Esophagus muscularis mucosa (tissue), 4 donors: ENCODE data around the gene MELK. TPM values are rescaled to one million over a fixed set of nuclear protein-coding genes. Genes with fewer than 3 reads are reported as not detected.

Source experiments
- DNase-seq: peaks from one replicate; pipeline ENCODE4 v3.0.0-alpha.2; 2017; ENCODE audit errors: extremely low spot score
- H3K27ac ChIP-seq, 4 donors: fragments of 200-600 bp; sonication (generic); replicated peaks in 1 of 4; 1 replicate in 3 of 4; 2 replicates in 1 of 4; pipeline ENCODE4 v1.5.1; 2016 to 2019; ENCODE audit warnings: mild to moderate bottlenecking in 1 of 4
- H3K27me3 ChIP-seq, 4 donors: fragments of 200-600 bp; sonication (generic); one replicate each; pipeline versions ENCODE4 v1.5.1 to v1.6.0; 2016 to 2019
- H3K36me3 ChIP-seq, 4 donors: fragments of 200-600 bp; sonication (generic); one replicate each; pipeline ENCODE4 v1.5.1; 2016 to 2019
- H3K4me1 ChIP-seq, 4 donors: fragments of 200-600 bp; sonication (generic); one replicate each; pipeline ENCODE4 v1.5.1; 2016 to 2019
- H3K4me3 ChIP-seq, 4 donors: fragments of 200-600 bp; sonication (generic); 1 replicate in 2 of 4; 2 replicates in 2 of 4; pipeline ENCODE4 v1.5.1; 2016 to 2019; ENCODE audit warnings: mild to moderate bottlenecking in 4 of 4, moderate library complexity in 1 of 4
- H3K9me3 ChIP-seq, 4 donors: fragments of 200-600 bp; sonication (generic); 1 replicate in 3 of 4; 2 replicates in 1 of 4; pipeline ENCODE4 v1.5.1; 2016 to 2019
- EP300 ChIP-seq: sonication (generic); formaldehyde crosslinking; IDR thresholded peaks from one replicate; pipeline ENCODE4 v1.6.1; 2017; ENCODE audit warnings: antibody characterized with exemption
- POLR2A ChIP-seq: fragments of 450-650 bp; IDR thresholded peaks from one replicate; pipeline ENCODE4 v1.6.1; 2017; ENCODE audit warnings: antibody characterized with exemption, moderate library complexity, mild to moderate bottlenecking, low read depth
- POLR2AphosphoS5 ChIP-seq, 2 donors: sonication (generic); formaldehyde crosslinking; IDR thresholded peaks; one replicate each; pipeline ENCODE4 v1.6.1; 2017; ENCODE audit warnings: antibody characterized with exemption in 2 of 2
- WGBS: methylation state at CpG from one replicate; pipeline ENCODE4 v1.1.5; 2018; 5-methylcytosine and 5-hydroxymethylcytosine counted together
- intact Hi-C: fragments of 100-400 bp; cut with DNase I; formaldehyde crosslinking; loops from one replicate; pipeline ENCODE4 v1.15.1; 2023
- total RNA-seq, 4 donors: library from RNA; depleted of rRNA; stranded (reverse); fragments of >200 nt; gene quantifications; one replicate each; pipeline versions ENCODE4 v1.1.0 to v1.2.1, GENCODE V29; 2016
- TF ChIP-seq, protein P1 (sequence below), 3 experiments: fragments of 200-600 bp in 2 of 3; fragments of 450-650 bp in 1 of 3; sonication (generic) in 2 of 3; IDR thresholded peaks; one replicate each; pipeline ENCODE4 v1.5.1; 2017 to 2019; ENCODE audit warnings: antibody characterized with exemption in 3 of 3, mild to moderate bottlenecking in 2 of 3, moderate library complexity in 1 of 3

MELK gene
- total RNA-seq, 4 donors from 2014 or later, result 0.13 to 0.66 (median 0.17) TPM; not detected in 1

DNA sequence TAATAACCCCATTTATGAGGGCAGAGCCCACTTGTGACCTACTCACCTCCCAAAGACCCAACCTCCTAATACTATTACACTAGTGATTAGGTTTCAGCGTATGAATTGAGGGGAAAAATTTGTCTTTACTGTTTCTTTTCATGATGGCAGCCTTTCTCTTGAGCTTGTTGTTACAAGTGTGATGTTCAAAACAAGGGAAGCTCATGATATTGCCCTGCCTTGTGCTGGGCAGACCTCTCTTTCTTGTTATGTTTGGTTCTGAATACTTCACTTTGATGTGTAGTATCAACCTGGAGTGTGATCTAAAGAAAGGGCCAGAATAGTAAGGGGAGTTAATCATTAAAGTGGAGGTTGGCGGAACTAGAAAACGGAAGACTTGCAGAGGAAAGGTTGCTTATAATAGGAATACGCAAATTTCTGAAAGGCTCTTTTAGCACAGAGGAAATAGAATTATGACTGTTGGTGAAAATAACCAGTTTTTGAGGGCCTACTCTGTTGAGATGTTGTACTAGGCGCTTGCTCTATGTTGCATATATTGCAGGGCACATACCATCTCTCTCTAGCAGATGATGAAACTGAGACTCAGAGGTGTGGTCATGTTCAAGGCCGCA, 68.2 kb downstream of the MELK start:
- intact Hi-C loops, result loop anchor here (10.0 kb wide), 1 partner anchor 56 kb away; no protein-coding TSS in a partner anchor
- Histone ChIP-seq H3K9me3 (no peaks in the 10 kb centered on the region), H3K4me1 (no peaks in the 10 kb centered on the region), H3K27me3 (no peaks in the 10 kb centered on the region), H3K36me3 (no peaks in the 10 kb centered on the region), H3K27ac (no peak overlapping the region), H3K4me3 (no peak overlapping the region)
- 97% methylated on average over 6 of the region's 6 CpGs for WGBS
- TF ChIP-seq POLR2A (no peak), EP300 (no peak), POLR2AphosphoS5 (IDR thresholded peaks at IDR 0.05) (no peak)
- TF ChIP-seq, protein P1, sequence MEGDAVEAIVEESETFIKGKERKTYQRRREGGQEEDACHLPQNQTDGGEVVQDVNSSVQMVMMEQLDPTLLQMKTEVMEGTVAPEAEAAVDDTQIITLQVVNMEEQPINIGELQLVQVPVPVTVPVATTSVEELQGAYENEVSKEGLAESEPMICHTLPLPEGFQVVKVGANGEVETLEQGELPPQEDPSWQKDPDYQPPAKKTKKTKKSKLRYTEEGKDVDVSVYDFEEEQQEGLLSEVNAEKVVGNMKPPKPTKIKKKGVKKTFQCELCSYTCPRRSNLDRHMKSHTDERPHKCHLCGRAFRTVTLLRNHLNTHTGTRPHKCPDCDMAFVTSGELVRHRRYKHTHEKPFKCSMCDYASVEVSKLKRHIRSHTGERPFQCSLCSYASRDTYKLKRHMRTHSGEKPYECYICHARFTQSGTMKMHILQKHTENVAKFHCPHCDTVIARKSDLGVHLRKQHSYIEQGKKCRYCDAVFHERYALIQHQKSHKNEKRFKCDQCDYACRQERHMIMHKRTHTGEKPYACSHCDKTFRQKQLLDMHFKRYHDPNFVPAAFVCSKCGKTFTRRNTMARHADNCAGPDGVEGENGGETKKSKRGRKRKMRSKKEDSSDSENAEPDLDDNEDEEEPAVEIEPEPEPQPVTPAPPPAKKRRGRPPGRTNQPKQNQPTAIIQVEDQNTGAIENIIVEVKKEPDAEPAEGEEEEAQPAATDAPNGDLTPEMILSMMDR (IDR thresholded peaks at IDR 0.05), result no peak
- DNase-seq, result no peak

DNA sequence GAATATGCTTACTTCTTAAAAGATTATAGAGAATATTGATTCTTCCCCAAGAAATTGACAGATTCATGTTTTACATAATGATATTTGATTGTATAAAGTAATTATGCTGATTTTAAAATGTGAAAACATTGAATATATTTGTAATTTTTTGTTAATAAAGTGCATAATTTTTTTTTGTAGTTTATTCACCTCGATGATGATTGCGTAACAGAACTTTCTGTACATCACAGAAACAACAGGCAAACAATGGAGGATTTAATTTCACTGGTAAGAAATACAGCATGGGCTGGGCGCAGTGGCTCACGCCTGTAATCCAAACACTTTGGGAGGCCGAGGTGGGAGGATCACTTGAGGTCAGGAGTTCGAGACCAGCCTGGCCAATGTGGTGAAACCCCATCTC, 70.1 kb downstream of the MELK start:
- Histone ChIP-seq H3K4me3 (no peak overlapping the region), H3K9me3 (no peaks in the 10 kb centered on the region), H3K4me1 (no peaks in the 10 kb centered on the region), H3K27ac (no peak overlapping the region), H3K36me3 (no peaks in the 10 kb centered on the region), H3K27me3 (no peaks in the 10 kb centered on the region)
- intact Hi-C loops, result loop anchor here (10.0 kb wide), 1 partner anchor 58 kb away; no protein-coding TSS in a partner anchor
- no peak for DNase-seq
- TF ChIP-seq EP300 (no peak), POLR2A (no peak), POLR2AphosphoS5 (IDR thresholded peaks at IDR 0.05) (no peak)
- TF ChIP-seq, protein P1 (IDR thresholded peaks at IDR 0.05), result no peak
- WGBS, result 97% methylated on average over 6 of the region's 6 CpGs

DNA sequence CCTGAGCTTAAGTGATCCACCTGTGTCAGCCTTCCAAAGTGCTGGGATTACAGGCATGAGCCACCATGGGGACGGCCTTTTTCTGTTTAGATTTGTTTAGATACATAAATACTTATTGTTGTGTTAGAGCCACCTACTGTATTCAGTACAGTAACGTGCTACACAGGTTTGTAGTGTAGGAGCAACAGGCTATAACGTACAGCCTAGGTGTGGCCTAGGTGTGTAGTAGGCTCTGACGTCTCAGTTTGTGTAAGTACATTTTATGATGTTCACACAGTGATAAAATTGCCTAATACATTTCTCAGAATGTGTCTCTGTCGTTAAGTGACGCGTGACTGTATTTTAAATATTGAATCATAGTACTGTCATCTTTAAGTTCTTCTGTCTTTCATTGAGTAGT, 84.1 kb downstream of the MELK start:
- Histone ChIP-seq H3K4me3 (no peak overlapping the region), H3K27me3 (no peaks in the 10 kb centered on the region), H3K27ac (no peak overlapping the region), H3K36me3 (no peaks in the 10 kb centered on the region), H3K9me3 (no peaks in the 10 kb centered on the region), H3K4me1 (no peaks in the 10 kb centered on the region)
- TF ChIP-seq POLR2A (no peak), POLR2AphosphoS5 (IDR thresholded peaks at IDR 0.05) (no peak), EP300 (no peak)
- TF ChIP-seq, protein P1 (IDR thresholded peaks at IDR 0.05), result no peak
- intact Hi-C loops, result no loop called here
- DNase-seq, result no peak
- 99% methylated on average over 7 of the region's 7 CpGs for WGBS

DNA sequence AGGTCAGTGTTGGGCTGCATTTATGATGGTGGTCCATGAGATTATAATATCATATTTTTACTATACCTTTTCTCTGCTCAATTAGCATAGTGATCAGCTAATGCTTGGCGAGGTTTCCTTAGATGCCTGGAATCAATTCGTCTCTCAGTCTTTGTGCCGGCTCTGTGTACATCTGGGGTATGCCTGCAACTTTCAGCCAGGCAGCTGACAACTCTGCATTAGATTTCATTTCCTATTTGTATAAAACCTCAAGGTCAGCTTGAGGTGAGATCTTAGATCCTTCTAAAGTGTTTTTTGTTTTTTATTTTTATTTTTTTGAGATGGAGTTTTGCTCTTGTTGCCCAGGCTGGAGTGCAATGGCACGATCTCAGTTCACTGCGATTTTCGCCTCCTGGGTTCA, 86.8 kb downstream of the MELK start:
- Histone ChIP-seq H3K36me3 (no peaks in the 10 kb centered on the region), H3K4me3 (no peak overlapping the region), H3K4me1 (no peaks in the 10 kb centered on the region), H3K27me3 (no peaks in the 10 kb centered on the region), H3K9me3 (no peaks in the 10 kb centered on the region), H3K27ac (no peak overlapping the region)
- 96% methylated on average over 6 of the region's 6 CpGs for whole genome bisulfite sequencing
- DNase-seq, result no peak
- TF ChIP-seq, protein P1 (IDR thresholded peaks at IDR 0.05), result no peak
- TF ChIP-seq POLR2AphosphoS5 (IDR thresholded peaks at IDR 0.05) (no peak), POLR2A (no peak)
- intact Hi-C loops, result no loop called here

DNA sequence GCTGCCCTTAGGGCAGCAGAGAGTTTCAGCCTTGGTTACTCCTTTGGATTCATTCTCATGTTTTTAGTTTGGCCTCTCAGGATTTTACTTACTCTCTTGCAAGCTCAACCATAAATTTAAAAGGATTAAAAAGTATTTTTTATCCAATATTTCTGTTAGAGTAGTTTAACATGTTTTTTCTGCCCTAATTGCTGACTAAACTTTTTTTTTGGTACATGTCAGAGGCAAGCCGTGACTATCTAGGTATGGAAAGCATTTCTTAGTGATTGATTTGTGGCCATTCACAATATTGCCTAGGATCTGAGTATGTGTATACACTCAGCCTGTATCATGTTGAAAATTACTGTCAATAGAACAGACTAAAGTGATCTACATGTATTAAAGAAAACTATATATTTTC, 92.1 kb downstream of the MELK start:
- no peaks in the 10 kb centered on the region for H3K36me3 ChIP-seq
- H3K27me3 ChIP-seq, result no peaks in the 10 kb centered on the region
- intact Hi-C loops, result no loop called here
- H3K4me3 ChIP-seq, result no peak overlapping the region
- 100% methylated on average over 1 of the region's 1 CpG for WGBS
- no peak for DNase-seq
- no peaks in the 10 kb centered on the region for H3K9me3 ChIP-seq
- H3K27ac ChIP-seq, result no peak overlapping the region
- TF ChIP-seq POLR2AphosphoS5 (IDR thresholded peaks at IDR 0.05), result no peak
- TF ChIP-seq, protein P1 (IDR thresholded peaks at IDR 0.05), result no peak
- no peak for TF ChIP-seq EP300
- no peak for TF ChIP-seq POLR2A
- H3K4me1 ChIP-seq, result no peaks in the 10 kb centered on the region
